ENCODE measurements around the gene MRPL21.

MRPL21 gene

GRCh38 chr11:68855205-68855981, 48.2 kb downstream of the MRPL21 start:
- peak overlapping the region; percentile 76 to 83 for H3K4me3 Mint-ChIP-seq
- H3K4me1 Mint-ChIP-seq = peaks cover 0 to 5% of the 10 kb centered on the region in 2 donors
- DNase-seq (peak; percentile 16), ATAC-seq (replicated peaks) (peak; percentile 82 to 85)
- H3K9me3 Mint-ChIP-seq = no peaks in the 10 kb centered on the region
- peaks cover 19 to 22% of the 10 kb centered on the region in 2 donors for H3K27me3 Mint-ChIP-seq
- H3K36me3 Mint-ChIP-seq = no peaks in the 10 kb centered on the region
- peak overlapping the region; percentile 56 for H3K27ac Mint-ChIP-seq

DNA sequence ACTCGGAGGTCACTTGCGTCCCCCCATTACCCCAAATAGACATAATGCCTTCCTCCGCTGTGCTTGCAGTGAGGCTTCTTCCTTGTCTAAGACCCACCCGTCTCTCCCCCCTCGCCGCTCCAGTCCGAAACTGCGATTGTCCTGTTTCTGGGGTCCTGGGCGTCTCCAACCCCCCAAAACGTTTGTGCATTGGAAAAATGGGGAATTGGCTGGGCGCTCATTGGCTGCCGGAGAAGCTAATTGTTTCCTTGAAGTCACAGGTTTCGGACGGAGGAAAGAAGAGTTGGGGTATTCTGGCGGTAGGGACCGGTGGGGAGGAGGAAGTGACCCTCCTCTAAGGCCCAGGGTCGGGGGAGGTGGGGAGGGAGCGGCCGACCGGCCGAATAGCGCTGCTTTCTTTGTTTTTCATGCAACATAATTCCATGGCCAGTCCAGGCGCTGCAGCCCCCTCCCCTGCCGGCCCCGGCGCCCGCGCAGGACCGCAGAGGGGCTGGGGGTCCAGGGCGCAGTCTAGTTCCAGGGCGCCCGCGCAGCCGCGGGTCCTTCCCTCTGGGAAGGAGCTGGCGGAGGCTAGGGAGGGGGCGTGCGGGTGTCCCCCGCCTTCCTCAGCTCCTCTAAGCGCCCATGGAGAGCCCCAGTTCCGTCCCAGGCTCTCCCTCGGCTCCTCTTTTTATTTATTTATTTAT, 49.2 kb downstream of the MRPL21 start:
- no peak for ATAC-seq (replicated peaks)
- no peak overlapping the region for H3K27ac Mint-ChIP-seq

GRCh38 chr11:68852628-68853027, 51.0 kb downstream of the MRPL21 start:
- H3K4me3 Mint-ChIP-seq = no peak overlapping the region
- peaks cover 19 to 22% of the 10 kb centered on the region in 2 donors for H3K27me3 Mint-ChIP-seq
- H3K36me3 Mint-ChIP-seq = no peaks in the 10 kb centered on the region
- no peak overlapping the region for H3K27ac Mint-ChIP-seq
- H3K9me3 Mint-ChIP-seq = no peaks in the 10 kb centered on the region
- DNase-seq (no peak), ATAC-seq (replicated peaks) (no peak)
- peaks cover 0 to 5% of the 10 kb centered on the region in 2 donors for H3K4me1 Mint-ChIP-seq

More for the DNA sequence above, 49.2 kb downstream of the MRPL21 start:
- Mint-ChIP-seq H3K36me3 (no peaks in the 10 kb centered on the region), H3K4me3 (peak overlapping the region in 1 of 2 donors; percentile 21), H3K27me3 (peaks cover 19 to 22% of the 10 kb centered on the region in 2 donors), H3K4me1 (peaks cover 0 to 5% of the 10 kb centered on the region in 2 donors), H3K9me3 (no peaks in the 10 kb centered on the region)
- no peak for DNase-seq

GRCh38 chr11:68848429-68848828, 55.2 kb downstream of the MRPL21 start:
- ATAC-seq (replicated peaks) (no peak), DNase-seq (no peak)
- no peaks in the 10 kb centered on the region for H3K9me3 Mint-ChIP-seq
- peaks cover 7 to 10% of the 10 kb centered on the region in 2 donors for H3K4me1 Mint-ChIP-seq
- no peak overlapping the region for H3K27ac Mint-ChIP-seq
- H3K36me3 Mint-ChIP-seq = no peaks in the 10 kb centered on the region
- peaks cover 6 to 9% of the 10 kb centered on the region in 2 donors for H3K27me3 Mint-ChIP-seq
- no peak overlapping the region for H3K4me3 Mint-ChIP-seq

DNA sequence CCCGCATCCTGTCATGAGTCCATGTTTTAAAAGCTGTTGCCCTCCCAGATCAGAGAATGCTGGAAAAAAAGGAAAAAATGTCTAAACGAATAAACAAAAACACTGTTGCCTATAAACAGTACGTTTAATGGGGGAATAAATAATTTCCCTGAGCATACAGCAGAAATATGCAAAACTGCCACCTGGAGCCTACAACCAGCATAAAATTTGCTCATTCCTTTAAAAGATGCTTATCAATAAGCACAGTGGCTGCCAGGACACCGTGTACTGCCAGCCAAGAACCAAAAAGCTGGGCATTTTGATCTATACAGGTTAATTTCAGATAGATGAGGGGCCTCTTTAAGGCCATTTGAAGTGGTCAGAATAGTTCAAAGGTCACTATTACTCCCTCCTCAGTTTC, 56.2 kb downstream of the MRPL21 start:
- Mint-ChIP-seq H3K36me3 (no peaks in the 10 kb centered on the region), H3K27me3 (no peaks in the 10 kb centered on the region), H3K4me1 (peaks cover 11 to 19% of the 10 kb centered on the region in 2 donors), H3K9me3 (no peaks in the 10 kb centered on the region), H3K4me3 (no peak overlapping the region), H3K27ac (no peak overlapping the region)
- no peak for DNase-seq
- ATAC-seq (replicated peaks) = no peak

DNA sequence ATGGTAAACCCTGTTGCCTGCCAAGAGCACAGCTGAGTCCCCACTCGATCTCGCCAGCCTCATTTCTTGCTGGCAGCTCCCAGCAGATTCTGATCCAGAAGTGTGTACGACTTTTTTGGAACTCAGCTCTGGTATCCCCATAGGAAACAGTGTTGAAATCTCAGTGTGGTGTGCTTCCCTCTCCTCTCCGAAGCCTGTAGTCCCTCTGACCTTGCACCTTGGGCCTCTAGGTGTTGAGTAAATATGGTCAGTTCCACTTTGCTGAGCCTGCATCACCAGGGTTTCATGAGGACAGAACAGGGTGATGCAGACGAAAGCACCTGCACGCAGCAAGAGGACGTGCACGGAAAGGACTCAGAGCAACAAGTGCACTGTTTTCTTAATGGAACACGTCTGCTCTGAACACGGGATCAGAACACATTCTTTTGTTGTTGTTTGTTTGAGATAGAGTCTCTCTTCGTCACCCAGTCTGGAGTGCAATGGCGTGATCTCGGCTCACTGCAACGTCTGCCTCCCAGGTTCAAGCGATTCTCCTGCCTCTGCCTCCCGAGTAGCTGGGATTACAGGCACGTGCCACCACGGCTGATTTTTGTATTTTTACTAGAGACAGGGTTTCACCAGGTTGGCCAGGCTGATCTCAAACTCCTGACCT, 58.2 kb downstream of the MRPL21 start:
- H3K9me3 Mint-ChIP-seq = no peaks in the 10 kb centered on the region
- H3K4me3 Mint-ChIP-seq = no peak overlapping the region
- no peak overlapping the region for H3K27ac Mint-ChIP-seq
- ATAC-seq (replicated peaks) = no peak
- H3K4me1 Mint-ChIP-seq = peaks cover 14 to 24% of the 10 kb centered on the region in 2 donors
- DNase-seq = no peak
- no peaks in the 10 kb centered on the region for H3K36me3 Mint-ChIP-seq
- no peaks in the 10 kb centered on the region for H3K27me3 Mint-ChIP-seq

- no peaks in the 10 kb centered on the region for H3K36me3 Mint-ChIP-seq
- ATAC-seq (replicated peaks) (no peak), DNase-seq (no peak)
- H3K4me3 Mint-ChIP-seq = peak overlapping the region; percentile 8 to 39
- no peaks in the 10 kb centered on the region for H3K27me3 Mint-ChIP-seq
- no peak overlapping the region for H3K27ac Mint-ChIP-seq
- no peaks in the 10 kb centered on the region for H3K9me3 Mint-ChIP-seq
- peaks cover 16 to 30% of the 10 kb centered on the region in 2 donors for H3K4me1 Mint-ChIP-seq
Measured at GRCh38 chr11:68844801-68845200, 58.8 kb downstream of the MRPL21 start.

DNA sequence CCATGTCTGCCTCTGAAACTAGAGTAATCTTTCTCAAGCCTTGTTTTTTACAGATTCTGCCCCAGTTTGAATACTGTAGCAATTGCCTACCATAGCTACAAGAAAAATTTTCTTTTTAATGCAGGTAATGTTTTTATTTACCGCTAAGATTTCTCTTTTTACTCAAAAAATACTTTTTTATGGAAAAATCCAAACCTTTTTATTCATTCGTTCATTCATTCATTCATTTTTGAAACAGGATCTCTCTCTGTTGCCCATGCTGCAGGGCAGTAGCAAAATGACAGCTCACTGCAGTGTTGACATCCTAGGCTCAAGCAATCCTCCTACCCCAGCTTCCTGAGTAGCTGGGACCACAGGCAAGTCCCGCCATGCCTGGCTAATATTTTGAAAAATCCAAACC, 59.3 kb downstream of the MRPL21 start:
- H3K27ac Mint-ChIP-seq = no peak overlapping the region
- H3K36me3 Mint-ChIP-seq = no peaks in the 10 kb centered on the region
- peak overlapping the region; percentile 94 to 97 for H3K4me3 Mint-ChIP-seq
- H3K27me3 Mint-ChIP-seq = no peaks in the 10 kb centered on the region
- H3K4me1 Mint-ChIP-seq = peaks cover 19 to 34% of the 10 kb centered on the region in 2 donors
- H3K9me3 Mint-ChIP-seq = no peaks in the 10 kb centered on the region
- DNase-seq = no peak
- no peak for ATAC-seq (replicated peaks)

DNA sequence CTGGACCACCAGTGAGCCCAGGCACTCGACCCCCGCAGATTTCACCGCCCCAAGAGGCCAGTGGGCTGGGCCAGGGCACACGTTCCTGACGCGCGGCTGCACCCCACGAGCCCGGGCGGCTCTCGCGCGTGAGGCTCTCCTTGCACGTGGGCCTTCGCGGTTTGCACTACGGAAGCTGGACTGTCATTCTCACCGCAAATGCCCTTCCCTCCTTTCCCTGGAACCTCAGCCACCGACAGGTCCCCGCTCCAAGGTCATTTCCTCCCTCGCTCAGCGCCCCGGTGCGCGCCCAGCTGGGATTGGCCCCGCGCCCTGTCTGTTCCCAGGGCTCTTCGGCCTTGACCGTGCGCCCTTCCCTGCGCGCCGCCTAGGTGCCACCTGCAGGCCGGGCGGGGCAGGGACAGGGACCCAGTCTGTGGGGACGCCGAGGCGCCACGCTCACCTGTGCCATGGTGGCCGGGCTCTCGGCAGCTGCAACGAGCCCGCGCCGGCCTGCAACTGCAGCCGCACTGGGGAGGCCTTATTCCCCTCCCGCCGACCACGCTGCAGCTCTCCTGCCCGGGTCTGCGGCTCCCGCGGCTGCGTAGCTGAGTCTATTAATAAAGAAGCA, 59.8 kb downstream of the MRPL21 start:
- ATAC-seq (replicated peaks) (peak; percentile 78 to 79), DNase-seq (peak; percentile 78)
- Mint-ChIP-seq H3K27ac (peak overlapping the region; percentile 91), H3K36me3 (no peaks in the 10 kb centered on the region), H3K9me3 (no peaks in the 10 kb centered on the region), H3K27me3 (no peaks in the 10 kb centered on the region), H3K4me1 (peaks cover 19 to 40% of the 10 kb centered on the region in 2 donors), H3K4me3 (peak overlapping the region; percentile 94 to 97)

- H3K9me3 Mint-ChIP-seq = no peaks in the 10 kb centered on the region
- peak overlapping the region; percentile 92 for H3K27ac Mint-ChIP-seq
- H3K4me1 Mint-ChIP-seq = peaks cover 19 to 42% of the 10 kb centered on the region in 2 donors
- no peak for ATAC-seq (replicated peaks)
- peak overlapping the region; percentile 94 to 97 for H3K4me3 Mint-ChIP-seq
- no peak for DNase-seq
- H3K27me3 Mint-ChIP-seq = no peaks in the 10 kb centered on the region
- H3K36me3 Mint-ChIP-seq = no peaks in the 10 kb centered on the region
Measured at GRCh38 chr11:68843052-68843561, 60.5 kb downstream of the MRPL21 start.

- H3K27ac Mint-ChIP-seq = peak overlapping the region; percentile 92
- DNase-seq = no peak
- peak overlapping the region; percentile 94 to 97 for H3K4me3 Mint-ChIP-seq
- no peaks in the 10 kb centered on the region for H3K9me3 Mint-ChIP-seq
- no peak for ATAC-seq (replicated peaks)
- H3K4me1 Mint-ChIP-seq = peaks cover 24 to 48% of the 10 kb centered on the region in 2 donors
- H3K27me3 Mint-ChIP-seq = no peaks in the 10 kb centered on the region
- H3K36me3 Mint-ChIP-seq = no peaks in the 10 kb centered on the region
Measured at GRCh38 chr11:68842427-68843051, 61.1 kb downstream of the MRPL21 start.

- Mint-ChIP-seq H3K4me3 (peak within 1 kb of the TSS; percentile 94 to 97), H3K9me3 (no peaks in the 10 kb centered on the region), H3K27ac (peak within 1 kb of the TSS; percentile 73), H3K27me3 (no peaks in the 10 kb centered on the region), H3K36me3 (no peaks in the 10 kb centered on the region), H3K4me1 (peaks cover 27 to 53% of the 10 kb centered on the region in 2 donors)
- ATAC-seq (replicated peaks) (peak; percentile 40 to 50), DNase-seq (peak; percentile 65)
Measured at GRCh38 chr11:68841718-68842426, 61.8 kb downstream of the MRPL21 start, which contains the start of gene CPT1A. TSS of gene CPT1A (minus strand) at chr11:68841916. CDS start at chr11:68815474, 26,442 bp downstream.
